Cardiac muscle cell (in vitro differentiated cells and primary cell): ENCODE results near the gene COPZ1. TPM values are rescaled to one million over a fixed set of nuclear protein-coding genes. Genes with fewer than 3 reads are reported as not detected.

ENCODE experiments used
- DNase-seq, 2 donors: peaks; one replicate each; pipeline versions ENCODE4 v3.0.0 to v3.0.0-alpha.2; 2010 to 2017; ENCODE audit warnings: low read depth in 1 of 2, low spot score in 1 of 2
- H3K27ac ChIP-seq: fragments of 200-600 bp; sonication (generic); 2 replicates; pipeline ENCODE4 v1.5.1; 2016
- H3K27me3 ChIP-seq: fragments of 200-600 bp; sonication (generic); 2 replicates; pipeline ENCODE4 v1.6.0; 2016; ENCODE audit warnings: control low read depth
- H3K36me3 ChIP-seq: fragments of 200-600 bp; sonication (generic); 2 replicates; pipeline ENCODE4 v1.5.1; 2016; ENCODE audit warnings: control low read depth
- H3K4me1 ChIP-seq: fragments of 200-600 bp; sonication (generic); 2 replicates; pipeline ENCODE4 v1.8.1; 2017; ENCODE audit warnings: low read depth, mild to moderate bottlenecking, mixed run types
- H3K4me3 ChIP-seq: fragments of 200-600 bp; sonication (generic); 2 replicates; pipeline ENCODE4 v1.5.1; 2016; ENCODE audit warnings: mild to moderate bottlenecking
- H3K9me3 ChIP-seq: fragments of 200-600 bp; sonication (generic); 2 replicates; pipeline ENCODE4 v1.5.1; 2017; ENCODE audit warnings: low read depth, mild to moderate bottlenecking, control low read depth
- polyA plus RNA-seq: library from polyadenylated mRNA; unstranded; fragments of >200 nt; fragmentation: Nextera tagmentation; extraction: Ambion mirVana; gene quantifications from 2 replicates; pipeline ENCODE4 v1.2.1, GENCODE V29; 2016
- total RNA-seq: library from RNA; depleted of rRNA; stranded (reverse); fragments of >200 nt; gene quantifications from 2 replicates; pipeline ENCODE4 v1.2.3, GENCODE V29; 2016
- TF ChIP-seq, protein P1 (sequence below): IDR thresholded peaks from 2 replicates; pipeline ENCODE4 v1.5.1; 2012; ENCODE audit warnings: low read depth, mild to moderate bottlenecking, low read length

Gene COPZ1
- total and polyA plus RNA-seq, 2 experiments from 2014 or later, result 152 to 213 TPM

DNA sequence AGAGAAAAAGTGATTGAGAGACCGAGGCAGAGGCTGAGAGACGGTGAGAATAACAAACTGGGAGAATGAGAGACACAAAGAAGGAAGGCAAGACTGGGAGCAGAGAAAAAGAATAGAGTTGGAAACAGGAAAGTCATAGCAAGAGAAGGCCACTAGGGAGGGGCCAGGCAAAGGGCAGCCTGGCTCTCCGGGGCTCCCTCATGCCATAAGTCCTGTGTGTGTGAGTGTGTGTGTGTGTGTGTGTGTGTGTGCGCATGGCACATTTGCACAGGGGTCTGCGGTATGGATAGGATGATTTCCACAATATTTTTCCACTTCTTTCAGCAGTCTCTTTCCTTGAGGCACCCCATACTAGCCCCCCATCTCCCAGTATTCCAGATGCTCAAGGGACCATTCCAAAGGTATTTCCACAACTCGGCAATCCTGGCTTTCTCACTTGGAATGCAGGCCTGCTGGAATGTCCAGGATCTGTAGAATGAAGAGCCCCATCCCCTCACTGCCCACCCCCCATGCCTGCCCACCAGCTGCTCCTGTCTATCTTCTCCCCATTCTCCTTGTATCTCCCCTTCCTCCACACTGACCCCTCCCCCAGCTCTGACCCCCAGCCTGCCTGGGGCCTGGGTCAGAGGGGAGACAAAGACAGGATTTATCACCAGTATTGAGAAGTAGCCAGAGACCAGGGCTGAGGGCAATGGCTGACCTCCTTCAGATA, 30.3 kb downstream of the COPZ1 start:
- H3K27ac ChIP-seq, result peak overlapping the region; percentile 70

DNA sequence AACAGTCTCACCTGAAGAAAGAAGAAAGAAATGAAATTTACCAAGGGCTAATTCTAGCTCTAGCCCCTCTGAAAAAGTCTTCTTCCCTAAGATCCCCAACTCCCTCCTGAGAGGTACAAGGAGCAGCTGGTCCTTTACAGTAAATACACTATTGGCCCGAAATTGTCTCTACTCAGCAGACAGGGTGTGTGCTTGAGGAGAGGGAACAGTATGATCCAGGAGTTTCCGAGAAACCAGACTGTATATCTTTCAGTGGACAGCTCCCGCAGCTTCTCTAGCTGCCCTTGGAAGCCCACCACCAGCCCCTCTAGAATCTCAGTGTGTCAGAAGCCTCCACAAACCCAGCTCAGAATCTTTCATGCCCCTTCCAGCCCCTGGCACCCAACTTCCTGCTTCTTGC, 31.3 kb downstream of the COPZ1 start:
- no peak overlapping the region for H3K4me3 ChIP-seq
- peaks cover 68% of the 10 kb centered on the region for H3K4me1 ChIP-seq
- H3K9me3 ChIP-seq, result no peaks in the 10 kb centered on the region

More for the DNA sequence above, 30.3 kb downstream of the COPZ1 start:
- peaks cover 68% of the 10 kb centered on the region for H3K4me1 ChIP-seq
- H3K36me3 ChIP-seq, result peaks cover 3% of the 10 kb centered on the region
- TF ChIP-seq, protein P1, sequence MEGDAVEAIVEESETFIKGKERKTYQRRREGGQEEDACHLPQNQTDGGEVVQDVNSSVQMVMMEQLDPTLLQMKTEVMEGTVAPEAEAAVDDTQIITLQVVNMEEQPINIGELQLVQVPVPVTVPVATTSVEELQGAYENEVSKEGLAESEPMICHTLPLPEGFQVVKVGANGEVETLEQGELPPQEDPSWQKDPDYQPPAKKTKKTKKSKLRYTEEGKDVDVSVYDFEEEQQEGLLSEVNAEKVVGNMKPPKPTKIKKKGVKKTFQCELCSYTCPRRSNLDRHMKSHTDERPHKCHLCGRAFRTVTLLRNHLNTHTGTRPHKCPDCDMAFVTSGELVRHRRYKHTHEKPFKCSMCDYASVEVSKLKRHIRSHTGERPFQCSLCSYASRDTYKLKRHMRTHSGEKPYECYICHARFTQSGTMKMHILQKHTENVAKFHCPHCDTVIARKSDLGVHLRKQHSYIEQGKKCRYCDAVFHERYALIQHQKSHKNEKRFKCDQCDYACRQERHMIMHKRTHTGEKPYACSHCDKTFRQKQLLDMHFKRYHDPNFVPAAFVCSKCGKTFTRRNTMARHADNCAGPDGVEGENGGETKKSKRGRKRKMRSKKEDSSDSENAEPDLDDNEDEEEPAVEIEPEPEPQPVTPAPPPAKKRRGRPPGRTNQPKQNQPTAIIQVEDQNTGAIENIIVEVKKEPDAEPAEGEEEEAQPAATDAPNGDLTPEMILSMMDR, result no peak
- no peak for DNase-seq
- no peak overlapping the region for H3K4me3 ChIP-seq
- H3K9me3 ChIP-seq, result no peaks in the 10 kb centered on the region
- H3K27me3 ChIP-seq, result no peaks in the 10 kb centered on the region

DNA sequence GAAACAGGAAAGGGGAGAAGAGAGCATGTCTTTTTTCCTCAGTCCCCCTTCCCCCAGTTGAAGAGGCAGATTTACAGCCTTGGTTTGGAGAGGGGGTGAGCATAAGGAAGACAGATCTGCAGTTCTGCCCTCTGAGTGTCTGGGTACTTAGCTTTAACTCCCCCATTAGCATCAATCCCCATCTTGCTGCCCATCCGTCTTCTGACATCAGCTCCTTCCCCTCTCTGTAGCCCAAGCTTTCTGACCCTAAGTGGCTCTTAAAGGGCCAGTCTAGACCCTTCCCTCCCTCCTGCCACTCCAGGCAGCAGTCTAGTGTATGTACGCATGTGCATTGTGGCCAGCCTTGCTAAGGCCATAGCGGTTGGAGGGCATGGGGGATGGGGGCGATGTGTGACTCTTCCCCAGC, 32.0 kb downstream of the COPZ1 start:
- Histone ChIP-seq H3K27ac (peak overlapping the region; percentile 70), H3K27me3 (no peaks in the 10 kb centered on the region), H3K4me1 (peaks cover 65% of the 10 kb centered on the region), H3K4me3 (no peak overlapping the region), H3K9me3 (no peaks in the 10 kb centered on the region), H3K36me3 (no peaks in the 10 kb centered on the region)
- TF ChIP-seq, protein P1, result no peak
- DNase-seq, result no peak

More for the DNA sequence above, 31.3 kb downstream of the COPZ1 start:
- Histone ChIP-seq H3K36me3 (no peaks in the 10 kb centered on the region), H3K27me3 (no peaks in the 10 kb centered on the region), H3K27ac (peak overlapping the region; percentile 70)
- DNase-seq, result no peak
- TF ChIP-seq, protein P1, result no peak

DNA sequence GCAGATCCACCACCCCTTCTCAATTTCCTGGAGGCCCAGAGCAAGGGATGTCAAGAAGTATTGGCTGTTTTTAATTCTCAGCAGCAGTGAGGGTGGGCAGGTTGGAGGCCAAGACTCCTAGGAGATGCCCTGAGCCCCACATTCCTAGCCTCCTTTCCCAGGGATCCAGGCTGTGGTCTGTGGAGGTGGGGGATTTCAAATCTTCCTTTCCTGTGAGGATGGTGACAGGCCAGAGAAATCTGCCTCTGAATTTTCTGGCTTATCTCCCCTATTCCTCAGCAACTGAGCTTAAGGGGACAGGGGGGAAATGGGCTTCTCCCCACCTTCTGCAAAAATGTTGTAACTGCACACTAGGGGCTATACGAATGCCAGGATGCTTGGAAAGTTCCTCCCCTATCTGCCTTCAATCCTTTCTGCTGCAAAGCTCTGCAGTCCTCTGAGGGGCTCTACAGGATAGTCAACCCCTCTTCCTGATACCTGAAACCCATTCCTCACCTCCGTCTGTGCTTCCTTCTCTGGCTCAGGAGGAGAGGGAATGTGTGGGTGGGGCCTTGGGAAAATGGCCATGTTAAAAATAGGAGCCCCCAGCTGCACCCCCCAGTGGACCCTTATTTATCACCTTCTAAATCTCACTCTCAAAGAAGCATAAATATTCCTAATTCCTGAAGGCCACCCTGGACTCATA, 32.7 kb downstream of the COPZ1 start:
- Histone ChIP-seq H3K4me3 (peak overlapping the region; percentile 46), H3K36me3 (no peaks in the 10 kb centered on the region), H3K9me3 (no peaks in the 10 kb centered on the region), H3K4me1 (peaks cover 59% of the 10 kb centered on the region), H3K27me3 (no peaks in the 10 kb centered on the region), H3K27ac (peak overlapping the region; percentile 79)
- TF ChIP-seq, protein P1, result no peak
- no peak for DNase-seq

DNA sequence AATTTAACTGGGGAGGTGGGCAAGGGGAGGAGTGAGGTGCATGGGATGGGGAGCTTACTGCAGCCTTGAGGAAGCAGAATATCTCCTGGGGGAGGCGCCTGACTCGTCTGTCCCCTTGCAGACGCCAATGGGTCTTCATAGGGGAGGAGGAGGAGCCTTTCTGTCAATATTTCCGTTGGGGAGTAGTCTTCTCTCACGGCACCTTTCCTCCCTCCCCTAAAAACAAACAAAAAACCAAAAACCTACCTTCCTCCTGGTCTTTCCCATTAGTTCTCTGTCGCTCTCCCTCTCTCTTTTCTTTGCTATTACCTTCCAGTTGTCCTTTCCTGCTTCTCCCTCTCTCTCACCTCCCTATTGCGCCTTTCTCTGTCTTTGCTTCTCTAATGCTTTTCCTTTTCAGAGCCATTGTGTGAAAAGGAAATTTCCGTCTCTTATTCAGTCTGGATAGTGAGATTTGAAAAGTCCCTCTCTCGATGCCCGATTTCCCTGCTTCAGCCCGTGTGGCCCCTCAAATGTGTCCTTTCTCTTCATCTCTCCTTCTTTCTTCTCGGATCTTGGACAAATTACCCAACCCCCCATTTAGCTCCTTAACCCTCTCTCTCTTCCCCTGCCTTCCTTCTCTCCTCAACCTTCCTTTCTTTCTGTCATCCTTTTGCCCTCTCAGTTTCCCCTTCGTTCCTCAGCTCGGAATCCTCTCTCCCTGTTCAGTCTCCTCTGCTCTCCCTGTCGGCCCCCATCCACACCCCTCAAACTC, 33.4 kb downstream of the COPZ1 start:
- Histone ChIP-seq H3K4me1 (peaks cover 52% of the 10 kb centered on the region), H3K27me3 (no peaks in the 10 kb centered on the region), H3K27ac (peak overlapping the region; percentile 79), H3K36me3 (no peaks in the 10 kb centered on the region), H3K4me3 (peak overlapping the region; percentile 46), H3K9me3 (no peaks in the 10 kb centered on the region)
- no peak for DNase-seq
- TF ChIP-seq, protein P1, result no peak
